HL-60 (cell line): ENCODE data around the gene GPR52.

ENCODE experiments used
- CTCF ChIP-seq: IDR thresholded peaks from one replicate; pipeline ENCODE4 v1.5.1; 2011; ENCODE audit warnings: low read length, control low read depth, inconsistent platforms; ENCODE audit not compliant: insufficient read depth
- GABPA ChIP-seq: IDR thresholded peaks from 2 replicates; pipeline ENCODE4 v1.6.1; 2012; ENCODE audit warnings: low read depth
- POLR2AphosphoS5 ChIP-seq: IDR thresholded peaks from 2 replicates; pipeline ENCODE4 v1.6.1; 2012; ENCODE audit warnings: low read depth
- REST ChIP-seq: IDR thresholded peaks from 2 replicates; pipeline ENCODE4 v1.6.1; 2012; ENCODE audit warnings: low read depth; ENCODE audit not compliant: insufficient replicate concordance
- SPI1 ChIP-seq: IDR thresholded peaks from 2 replicates; pipeline ENCODE4 v1.6.1; 2012; ENCODE audit warnings: low read depth, mild to moderate bottlenecking, borderline replicate concordance

- TF ChIP-seq CTCF (no peak), POLR2AphosphoS5 (no peak), REST (no peak), GABPA (no peak), SPI1 (no peak)
Measured at GRCh38 chr1:174469687-174470086, 21.9 kb downstream of the GPR52 start.
